ENCODE measurements around the gene SNX5.

GRCh38 chr20:17952692-17953684 is 15.6 kb downstream of the SNX5 start:
- TF ChIP-seq, protein P1, sequence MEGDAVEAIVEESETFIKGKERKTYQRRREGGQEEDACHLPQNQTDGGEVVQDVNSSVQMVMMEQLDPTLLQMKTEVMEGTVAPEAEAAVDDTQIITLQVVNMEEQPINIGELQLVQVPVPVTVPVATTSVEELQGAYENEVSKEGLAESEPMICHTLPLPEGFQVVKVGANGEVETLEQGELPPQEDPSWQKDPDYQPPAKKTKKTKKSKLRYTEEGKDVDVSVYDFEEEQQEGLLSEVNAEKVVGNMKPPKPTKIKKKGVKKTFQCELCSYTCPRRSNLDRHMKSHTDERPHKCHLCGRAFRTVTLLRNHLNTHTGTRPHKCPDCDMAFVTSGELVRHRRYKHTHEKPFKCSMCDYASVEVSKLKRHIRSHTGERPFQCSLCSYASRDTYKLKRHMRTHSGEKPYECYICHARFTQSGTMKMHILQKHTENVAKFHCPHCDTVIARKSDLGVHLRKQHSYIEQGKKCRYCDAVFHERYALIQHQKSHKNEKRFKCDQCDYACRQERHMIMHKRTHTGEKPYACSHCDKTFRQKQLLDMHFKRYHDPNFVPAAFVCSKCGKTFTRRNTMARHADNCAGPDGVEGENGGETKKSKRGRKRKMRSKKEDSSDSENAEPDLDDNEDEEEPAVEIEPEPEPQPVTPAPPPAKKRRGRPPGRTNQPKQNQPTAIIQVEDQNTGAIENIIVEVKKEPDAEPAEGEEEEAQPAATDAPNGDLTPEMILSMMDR (IDR thresholded peaks at IDR 0.05) = no peak
- TF ChIP-seq POLR2A (IDR thresholded peaks at IDR 0.05) = no peak

All from Peyer's patch (tissue), 4 donors.